Erythroblast (primary cell): ENCODE data around the gene GLIS2.

ENCODE experiments used
- GATA1 ChIP-seq: IDR thresholded peaks from 2 replicates; pipeline ENCODE4 v1.6.1; 2011; ENCODE audit warnings: low read depth, mild to moderate bottlenecking, control low read depth, low read length, moderate library complexity
- POLR2A ChIP-seq: IDR thresholded peaks from 2 replicates; pipeline ENCODE4 v1.6.1; 2011; ENCODE audit warnings: mild to moderate bottlenecking, low read length

DNA sequence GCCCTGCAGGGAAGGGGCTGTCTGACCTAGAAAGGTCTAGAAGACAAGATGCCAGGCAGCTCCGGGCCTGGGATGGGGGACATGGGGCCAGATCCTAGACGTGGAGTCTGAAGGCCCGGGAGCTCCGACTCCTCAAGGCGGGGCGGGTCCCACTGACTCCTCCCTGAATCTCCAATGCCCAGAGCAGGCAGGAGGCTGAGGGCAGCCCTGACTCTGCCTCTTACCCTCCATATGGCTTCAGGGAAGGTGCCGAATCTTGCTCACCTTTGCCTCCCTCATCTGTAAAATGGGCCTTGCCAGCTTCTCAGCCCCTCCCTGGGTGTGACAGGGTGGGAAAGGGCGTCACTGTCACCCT, 70.6 kb downstream of the GLIS2 start:
- no peak for TF ChIP-seq POLR2A
- TF ChIP-seq GATA1: no peak
